Rectal smooth muscle tissue (tissue), 1 donor: ENCODE results near the gene CAP2.
"Not testable (repeated sequence)": the region's sequence is repeated elsewhere in the genome, so short reads cannot be mapped to it uniquely, and the experiment has no call there.

Experiments used
- H3K27ac ChIP-seq: one replicate; pipeline ENCODE4 v1.7.0; 2013; ENCODE audit warnings: low read depth, low read length, inconsistent platforms
- H3K27me3 ChIP-seq: one replicate; pipeline ENCODE4 v1.7.0; 2013; ENCODE audit warnings: low read length; ENCODE audit not compliant: control insufficient read depth, insufficient read depth
- H3K36me3 ChIP-seq: one replicate; pipeline ENCODE4 v1.7.0; 2013; ENCODE audit warnings: low read length; ENCODE audit not compliant: control insufficient read depth, insufficient read depth
- H3K4me1 ChIP-seq: one replicate; pipeline ENCODE4 v1.7.0; 2013; ENCODE audit warnings: low read length; ENCODE audit not compliant: control insufficient read depth, insufficient read depth
- H3K4me3 ChIP-seq: one replicate; pipeline ENCODE4 v1.7.0; 2013; ENCODE audit warnings: low read length
- H3K9ac ChIP-seq: one replicate; pipeline ENCODE4 v1.7.0; 2013; ENCODE audit warnings: low read length

Gene CAP2

GRCh38 chr6:17367868-17368267, 25.5 kb upstream of the CAP2 start:
- H3K4me1 ChIP-seq: no peaks in the 10 kb centered on the region
- no peak overlapping the region for H3K4me3 ChIP-seq
- H3K27ac ChIP-seq: no peak overlapping the region

DNA sequence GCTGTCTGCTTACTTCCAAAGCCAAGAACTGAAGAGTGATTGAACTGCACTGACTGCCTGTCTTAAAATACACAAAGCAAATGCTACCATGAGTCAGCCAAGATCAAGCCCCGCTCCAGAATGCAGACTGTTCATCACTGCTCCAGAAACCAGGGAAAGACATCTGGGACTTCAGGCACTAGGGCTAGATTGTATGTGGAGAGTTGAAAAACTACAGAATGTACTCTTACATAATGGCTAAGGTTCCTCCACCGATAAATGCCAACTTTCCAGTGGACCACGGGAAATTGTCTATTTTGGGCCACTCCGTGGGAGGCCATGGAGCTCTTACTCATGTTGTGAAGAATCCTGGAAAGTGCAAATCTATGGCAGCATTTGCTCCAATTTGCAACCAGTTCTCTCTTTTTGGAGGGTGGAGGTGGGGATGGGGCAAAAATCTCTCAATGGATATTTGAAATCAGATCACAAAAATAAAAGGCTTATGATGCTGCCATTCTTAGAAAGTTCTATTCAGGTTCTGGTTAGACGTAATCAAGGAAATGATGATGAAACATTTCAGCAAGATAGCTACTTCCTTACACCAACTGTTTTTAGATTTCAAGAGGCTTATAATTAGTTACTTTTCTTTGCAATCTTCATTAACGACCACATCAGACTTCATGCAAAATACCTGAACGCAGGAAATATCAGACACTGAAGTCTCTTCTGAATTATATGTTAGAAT, 11.8 kb upstream of the CAP2 start:
- Histone ChIP-seq H3K27ac (no peak overlapping the region), H3K9ac (no peak overlapping the region), H3K4me3 (no peak overlapping the region), H3K36me3 (no peaks in the 10 kb centered on the region), H3K4me1 (no peaks in the 10 kb centered on the region), H3K27me3 (no peaks in the 10 kb centered on the region)

More at GRCh38 chr6:17367868-17368267, 25.5 kb upstream of the CAP2 start:
- Histone ChIP-seq H3K36me3 (no peaks in the 10 kb centered on the region), H3K9ac (no peak overlapping the region), H3K27me3 (no peaks in the 10 kb centered on the region)

GRCh38 chr6:17385660-17386059, 7.7 kb upstream of the CAP2 start:
- no peak overlapping the region for H3K4me3 ChIP-seq
- no peaks in the 10 kb centered on the region for H3K36me3 ChIP-seq
- no peak overlapping the region for H3K27ac ChIP-seq
- H3K4me1 ChIP-seq: no peaks in the 10 kb centered on the region
- H3K9ac ChIP-seq: no peak overlapping the region
- no peaks in the 10 kb centered on the region for H3K27me3 ChIP-seq

DNA sequence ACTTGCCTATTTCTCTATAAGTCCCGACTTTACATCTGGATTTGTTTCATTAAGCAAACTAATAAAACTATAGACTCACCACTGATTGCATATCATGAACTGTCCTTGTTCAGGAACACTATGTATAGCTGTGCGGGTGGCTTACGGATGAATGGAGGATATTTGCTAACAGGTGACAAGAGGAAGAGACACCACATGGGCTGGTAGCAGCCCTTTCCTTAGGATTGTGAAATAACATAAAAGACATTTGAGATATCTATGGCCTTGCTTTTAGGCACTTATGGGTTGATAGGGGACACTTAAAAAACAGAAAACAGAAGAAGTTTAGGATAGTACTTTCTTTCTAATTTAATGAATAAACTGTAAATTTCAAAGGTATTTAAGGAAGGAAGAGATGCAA, 5.0 kb upstream of the CAP2 start:
- Histone ChIP-seq H3K27ac (no peak overlapping the region), H3K9ac (no peak overlapping the region), H3K4me1 (peaks cover 2% of the 10 kb centered on the region)

GRCh38 chr6:17389274-17389847, 4.0 kb upstream of the CAP2 start:
- Histone ChIP-seq H3K4me1 (peaks cover 3% of the 10 kb centered on the region), H3K9ac (no peak overlapping the region), H3K36me3 (no peaks in the 10 kb centered on the region), H3K27me3 (no peaks in the 10 kb centered on the region), H3K27ac (no peak overlapping the region), H3K4me3 (no peak overlapping the region)

More for the DNA sequence above, 5.0 kb upstream of the CAP2 start:
- Histone ChIP-seq H3K4me3 (no peak overlapping the region), H3K27me3 (no peaks in the 10 kb centered on the region), H3K36me3 (no peaks in the 10 kb centered on the region)

- no peaks in the 10 kb centered on the region for H3K36me3 ChIP-seq
- H3K27ac ChIP-seq: no peak overlapping the region
- H3K4me1 ChIP-seq: peaks cover 8% of the 10 kb centered on the region
- H3K9ac ChIP-seq: no peak overlapping the region
- no peaks in the 10 kb centered on the region for H3K27me3 ChIP-seq
- H3K4me3 ChIP-seq: no peak overlapping the region
Measured at GRCh38 chr6:17390276-17390675, 3.1 kb upstream of the CAP2 start.

- Histone ChIP-seq H3K9ac (no peak overlapping the region), H3K36me3 (no peaks in the 10 kb centered on the region), H3K27ac (no peak overlapping the region), H3K4me3 (no peak overlapping the region), H3K4me1 (peaks cover 8% of the 10 kb centered on the region), H3K27me3 (no peaks in the 10 kb centered on the region)
Measured at GRCh38 chr6:17391976-17392375, 1.4 kb upstream of the CAP2 start.

DNA sequence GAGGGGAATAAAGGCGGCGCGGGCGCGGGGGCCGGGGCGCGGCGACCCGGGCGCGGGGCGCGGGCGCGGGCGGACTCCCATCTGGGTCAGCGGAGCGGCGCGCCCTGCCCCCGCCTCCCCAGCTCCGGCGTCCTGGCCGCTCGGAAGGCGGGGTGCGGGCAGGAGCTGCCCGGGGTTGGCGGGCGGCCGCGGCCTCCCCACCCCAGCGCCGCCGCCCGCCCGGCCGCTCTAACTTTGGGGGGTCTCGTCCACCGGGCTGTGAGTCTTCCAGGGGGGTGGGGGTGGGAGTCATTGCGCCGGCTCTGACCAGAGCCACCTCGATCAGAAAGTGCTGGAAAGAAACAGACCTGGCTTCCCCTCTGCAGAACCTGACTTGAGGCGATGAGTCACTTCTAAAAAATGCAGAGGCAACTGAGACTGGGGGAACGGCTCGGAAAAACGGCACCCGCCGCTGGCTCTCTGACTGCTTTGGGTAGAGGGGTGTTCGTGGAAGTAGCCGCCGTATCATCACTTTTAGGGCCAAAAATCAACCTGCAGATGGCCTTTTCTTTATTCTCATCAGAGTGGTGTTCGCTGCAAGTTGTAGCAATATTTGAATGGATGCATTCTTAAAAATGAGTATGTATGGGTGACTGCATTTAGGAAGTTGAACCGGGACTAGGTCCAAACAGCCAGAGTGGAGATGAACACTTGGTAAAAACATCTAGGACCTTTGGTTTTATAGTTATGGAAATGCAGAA, 667 bp downstream of the CAP2 start:
- peaks cover 8% of the 10 kb centered on the region for H3K4me1 ChIP-seq
- peak overlapping the region; percentile 75 for H3K4me3 ChIP-seq
- H3K27ac ChIP-seq: peak overlapping the region; percentile 82
- no peak overlapping the region for H3K9ac ChIP-seq
- no peaks in the 10 kb centered on the region for H3K36me3 ChIP-seq
- H3K27me3 ChIP-seq: no peaks in the 10 kb centered on the region

- H3K9ac ChIP-seq: no peak overlapping the region
- H3K4me1 ChIP-seq: peaks cover 8% of the 10 kb centered on the region
- H3K4me3 ChIP-seq: no peak overlapping the region
- H3K36me3 ChIP-seq: no peaks in the 10 kb centered on the region
- no peak overlapping the region for H3K27ac ChIP-seq
- no peaks in the 10 kb centered on the region for H3K27me3 ChIP-seq
Measured at GRCh38 chr6:17395112-17395511, 1.7 kb downstream of the CAP2 start.

GRCh38 chr6:17396256-17396655, 2.9 kb downstream of the CAP2 start:
- Histone ChIP-seq H3K9ac (no peak overlapping the region), H3K27me3 (no peaks in the 10 kb centered on the region), H3K4me3 (no peak overlapping the region), H3K27ac (no peak overlapping the region), H3K4me1 (peaks cover 8% of the 10 kb centered on the region), H3K36me3 (no peaks in the 10 kb centered on the region)

- no peaks in the 10 kb centered on the region for H3K27me3 ChIP-seq
- H3K36me3 ChIP-seq: no peaks in the 10 kb centered on the region
- no peak overlapping the region for H3K9ac ChIP-seq
- peaks cover 7% of the 10 kb centered on the region for H3K4me1 ChIP-seq
- no peak overlapping the region for H3K27ac ChIP-seq
- H3K4me3 ChIP-seq: no peak overlapping the region
Measured at GRCh38 chr6:17397764-17398194, 4.4 kb downstream of the CAP2 start.

GRCh38 chr6:17405181-17405943, 12.0 kb downstream of the CAP2 start:
- H3K4me3 ChIP-seq, H3K9ac ChIP-seq, H3K36me3 ChIP-seq, H3K4me1 ChIP-seq, H3K27me3 ChIP-seq, H3K27ac ChIP-seq: not testable (repeated sequence)
